ENCODE data around the gene CD46. TPM values are rescaled to one million over a fixed set of nuclear protein-coding genes. Genes with fewer than 3 reads are reported as not detected.

The CD46 gene
- total RNA-seq, 1 experiment from 2014 or later: 100 TPM

DNA sequence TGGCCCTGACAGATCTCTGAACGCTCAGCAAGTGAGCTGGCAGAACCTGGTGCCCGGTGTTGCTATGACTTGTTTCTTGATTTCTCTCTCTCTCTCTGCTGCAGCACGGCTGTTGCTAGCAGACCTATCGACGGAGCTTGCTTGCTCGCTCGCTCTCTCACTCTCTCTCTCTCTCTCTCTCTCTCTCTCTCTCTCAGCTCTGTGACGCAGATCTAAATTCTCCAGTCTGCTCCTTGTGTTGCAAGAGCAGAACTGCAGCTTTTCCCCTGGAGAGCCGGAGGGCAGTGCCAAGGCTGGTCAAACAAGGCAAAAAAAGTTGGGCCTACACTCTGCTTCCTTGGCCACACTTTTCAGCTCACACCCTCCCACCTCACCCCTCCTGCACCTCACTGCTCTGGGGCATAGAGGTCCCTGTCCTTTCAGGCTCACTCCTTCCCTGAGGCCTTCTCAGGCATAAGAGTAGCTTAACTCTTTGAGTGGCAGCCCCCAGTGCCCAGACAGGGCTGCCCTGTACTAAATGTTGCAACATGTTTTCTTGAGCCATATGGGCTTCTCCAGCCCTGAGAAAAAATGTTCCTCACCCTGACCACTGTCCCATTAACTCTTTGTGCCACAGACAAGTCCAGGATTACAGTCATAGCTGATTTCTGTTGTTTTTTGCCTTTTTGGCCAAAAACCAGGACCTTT is 72.2 kb downstream of the CD46 start:
- H3K27ac ChIP-seq (ENCODE audit: low read depth, low read length): peak overlapping the region; percentile 30; the same call in 1 of the 2 replicates
- peak; percentile 37 for DNase-seq (ENCODE audit: low read depth, low spot score)
- no peaks in the 10 kb centered on the region for H3K9me2 ChIP-seq (ENCODE audit: insufficient read depth)
- H3K4me2 ChIP-seq (ENCODE audit: low read length): no peak overlapping the region
- H3K27me3 ChIP-seq (ENCODE audit: insufficient read depth, low read length): no peaks in the 10 kb centered on the region
- no peaks in the 10 kb centered on the region for H3K36me3 ChIP-seq (ENCODE audit: control insufficient read depth in 1 of 2, insufficient read depth in 2 of 2, low read length in 2 of 2)
- ChIA-PET RAD21 (ENCODE audit: low non-redundant PET in 1 of 2, low total read pairs in 2 of 2, uncharacterized antibody in 2 of 2, unreplicated experiment in 2 of 2) (no interaction called here), CTCF (interaction anchor here (0.6 to 0.9 kb wide), 3 partner anchors 22 to 96 kb away, joined by 3 to 5 read pairs (median 3); no protein-coding TSS in a partner anchor), POLR2A (interaction anchor here (0.7 kb wide), 1 partner anchor 61 kb away, joined by 4 read pairs; no protein-coding TSS in a partner anchor)
- TF ChIP-seq SP1 (IDR thresholded peaks at IDR 0.05; ENCODE audit: low read depth) (no peak), SIN3A (IDR thresholded peaks at IDR 0.05; ENCODE audit: low read depth) (no peak), EZH2 (IDR thresholded peaks at IDR 0.05) (no peak), CBX3 (IDR thresholded peaks at IDR 0.05; ENCODE audit: low read depth) (no peak), SRF (IDR thresholded peaks at IDR 0.05; ENCODE audit: low read depth) (no peak), ELF1 (IDR thresholded peaks at IDR 0.05; ENCODE audit: borderline replicate concordance, low read depth) (no peak), ZNF274 (IDR thresholded peaks at IDR 0.05; ENCODE audit: low read depth, low read length) (no peak), TCF7L2 (IDR thresholded peaks at IDR 0.05; ENCODE audit: borderline replicate concordance, extremely low read depth, insufficient read depth, insufficient read length) (peak; percentile 36), RAD21 (IDR thresholded peaks at IDR 0.05; ENCODE audit: low read depth) (no peak), MAX (IDR thresholded peaks at IDR 0.05) (no peak), ZBTB33 (IDR thresholded peaks at IDR 0.05; ENCODE audit: extremely low read depth, insufficient replicate concordance, low read length) (no peak), POLR2A (IDR thresholded peaks at IDR 0.05; ENCODE audit: borderline replicate concordance, extremely low read depth, insufficient read depth, insufficient read length) (no peak), CTCF (IDR thresholded peaks at IDR 0.05 in 2 of 3, conservative IDR thresholded peaks at IDR 0.05 in 1 of 3; ENCODE audit: borderline replicate concordance in 1 of 3, insufficient read depth in 1 of 3, low read depth in 2 of 3, low read length in 2 of 3) (peak in 2 of 3 experiments; percentile 18 to 45; a peak in 2 of 6 replicates), JUND (IDR thresholded peaks at IDR 0.05) (no peak)
- TF ChIP-seq, protein P1, sequence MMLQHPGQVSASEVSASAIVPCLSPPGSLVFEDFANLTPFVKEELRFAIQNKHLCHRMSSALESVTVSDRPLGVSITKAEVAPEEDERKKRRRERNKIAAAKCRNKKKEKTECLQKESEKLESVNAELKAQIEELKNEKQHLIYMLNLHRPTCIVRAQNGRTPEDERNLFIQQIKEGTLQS (IDR thresholded peaks at IDR 0.05): no peak
- no peaks in the 10 kb centered on the region for H3K9me3 ChIP-seq (ENCODE audit: control insufficient read depth in 1 of 2, insufficient read depth in 1 of 2, low read depth in 1 of 2, low read length in 2 of 2)
- BruUV-seq (replicated peaks): no TSS peak
- H4K20me1 ChIP-seq (ENCODE audit: insufficient read depth): no peaks in the 10 kb centered on the region
- peak; percentile 70 for ATAC-seq
- intact Hi-C loops (cut with micrococcal nuclease): no loop called here
- peaks cover 31% of the 10 kb centered on the region for H3K79me2 ChIP-seq (ENCODE audit: insufficient read depth, low read length)
- H3K4me1 ChIP-seq (ENCODE audit: control insufficient read depth in 1 of 2, insufficient read depth in 2 of 2, low read length in 2 of 2): peaks cover 8 to 11% of the 10 kb centered on the region in 2 experiments; a peak in 2 of 4 replicates
- no peak overlapping the region for H3K4me3 ChIP-seq (replicated peaks in 1 of 2; ENCODE audit: low read depth in 1 of 2, low read length in 2 of 2)
- no peak overlapping the region for H2AFZ ChIP-seq (ENCODE audit: low read depth, low read length, poor library complexity, severe bottlenecking)
- no peak overlapping the region for H3K9ac ChIP-seq (ENCODE audit: low read length)

All from HCT116 (cell line).